HTR-8/SVneo (cell line): ENCODE measurements around the gene CBY2.

Experiments
- DNase-seq: peaks from one replicate; pipeline ENCODE4 v3.0.0; 2011; ENCODE audit warnings: low spot score, mixed read lengths; ENCODE audit not compliant: insufficient read length
- FAIRE-seq: peaks from 2 replicates; lab custom pipeline; 2011; peaks lifted over from hg19 to GRCh38; lab: Jason Lieb, UNC

Gene CBY2

GRCh38 chr13:45696610-45697226, 5.4 kb upstream of the CBY2 start:
- FAIRE-seq: no peak
- no peak for DNase-seq

GRCh38 chr13:45700971-45701900, 884 bp upstream of the CBY2 start:
- DNase-seq: no peak
- no peak for FAIRE-seq

- DNase-seq (no peak), FAIRE-seq (no peak)
These were observed 810 bp downstream of the CBY2 start for GRCh38 chr13:45702869-45703391.

GRCh38 chr13:45704211-45704739, 2.2 kb downstream of the CBY2 start:
- FAIRE-seq: no peak
- DNase-seq: no peak

- DNase-seq (no peak), FAIRE-seq (no peak)
These were observed 3.0 kb downstream of the CBY2 start for GRCh38 chr13:45704854-45705695.

- DNase-seq (no peak), FAIRE-seq (no peak)
These were observed 3.8 kb downstream of the CBY2 start for GRCh38 chr13:45705918-45706317.

- DNase-seq (no peak), FAIRE-seq (no peak)
These were observed 5.5 kb downstream of the CBY2 start for GRCh38 chr13:45707516-45708100.

GRCh38 chr13:45711951-45712350, 9.8 kb downstream of the CBY2 start:
- DNase-seq: no peak
- FAIRE-seq: no peak

- DNase-seq: no peak
- FAIRE-seq: no peak
These were observed 11.1 kb downstream of the CBY2 start for GRCh38 chr13:45713106-45713690.

- FAIRE-seq (no peak), DNase-seq (no peak)
These were observed 11.6 kb downstream of the CBY2 start for GRCh38 chr13:45713721-45714120.

- DNase-seq (no peak), FAIRE-seq (no peak)
These were observed 12.1 kb downstream of the CBY2 start for GRCh38 chr13:45714170-45714569.

GRCh38 chr13:45715351-45715750, 13.2 kb downstream of the CBY2 start:
- FAIRE-seq (no peak), DNase-seq (no peak)

GRCh38 chr13:45717349-45717748, 15.2 kb downstream of the CBY2 start:
- FAIRE-seq: no peak
- no peak for DNase-seq

- no peak for DNase-seq
- FAIRE-seq: no peak
These were observed 15.9 kb downstream of the CBY2 start for GRCh38 chr13:45718063-45718462.

- FAIRE-seq (no peak), DNase-seq (peak; percentile 5)
These were observed 16.9 kb downstream of the CBY2 start for GRCh38 chr13:45718992-45719391.

- FAIRE-seq (no peak), DNase-seq (no peak)
These were observed 19.1 kb downstream of the CBY2 start for GRCh38 chr13:45721203-45721731.

GRCh38 chr13:45723798-45724197, 21.7 kb downstream of the CBY2 start:
- no peak for FAIRE-seq

GRCh38 chr13:45728759-45729158, 26.6 kb downstream of the CBY2 start:
- FAIRE-seq (no peak), DNase-seq (peak; percentile 27)

More at GRCh38 chr13:45723798-45724197, 21.7 kb downstream of the CBY2 start:
- no peak for DNase-seq

GRCh38 chr13:45731455-45731854, 29.3 kb downstream of the CBY2 start:
- DNase-seq: no peak
- no peak for FAIRE-seq
